OCI-LY7 (cell line): Measurements from ENCODE around the gene ZFHX3. TPM values are rescaled to one million over a fixed set of nuclear protein-coding genes. Genes with fewer than 3 reads are reported as not detected.

ENCODE experiments used
- BruUV-seq: library from RNA; stranded (reverse); fragments of 400-500 nt; replicated peaks from 2 replicates; lab custom pipeline; 2021; lab: Mats Ljungman, UMichigan
- CTCF ChIA-PET: fragments of 300-600 bp; sonication (Branson Sonifier 250); formaldehyde crosslinking; loops from one replicate; lab custom pipeline; 2022; ENCODE audit warnings: antibody characterized with exemption; ENCODE audit not compliant: unreplicated experiment; lab: Charles Lee
- POLR2A ChIA-PET: fragments of 300-600 bp; sonication (Branson Sonifier 250); formaldehyde crosslinking; loops from one replicate; lab custom pipeline; 2022; ENCODE audit warnings: antibody characterized with exemption; lab: Charles Lee
- DNase-seq: peaks from one replicate; pipeline ENCODE4 v3.0.0-alpha.2; 2015; ENCODE audit warnings: low spot score
- H2AFZ ChIP-seq: fragments of 200-600 bp; sonication (generic), shearing (Covaris generic); 2 replicates; pipeline ENCODE4 v1.6.1; 2014; ENCODE audit warnings: mild to moderate bottlenecking, antibody characterized with exemption, low read length, moderate library complexity
- H3K27ac ChIP-seq: fragments of 200-600 bp; sonication (generic); 2 replicates; pipeline ENCODE4 v1.5.1; 2014; ENCODE audit warnings: mixed run types, low read depth, mild to moderate bottlenecking, moderate library complexity, low read length, inconsistent platforms; ENCODE audit not compliant: poor library complexity, severe bottlenecking
- H3K36me3 ChIP-seq: fragments of 200-600 bp; sonication (generic); 2 replicates; pipeline ENCODE4 v1.6.1; 2014; ENCODE audit warnings: mild to moderate bottlenecking, antibody characterized with exemption, low read length, moderate library complexity, mixed read lengths; ENCODE audit not compliant: insufficient read depth
- H3K4me1 ChIP-seq: fragments of 200-600 bp; sonication (generic); 2 replicates; pipeline ENCODE4 v1.5.1; 2014; ENCODE audit warnings: mild to moderate bottlenecking, low read length; ENCODE audit not compliant: insufficient read depth, poor library complexity, severe bottlenecking
- H3K4me2 ChIP-seq: fragments of 200-600 bp; sonication (generic); 2 replicates; pipeline ENCODE4 v1.6.1; 2014; ENCODE audit warnings: mild to moderate bottlenecking, low read length
- H3K4me3 ChIP-seq: fragments of 200-600 bp; sonication (generic); 2 replicates; pipeline ENCODE4 v1.5.1; 2014; ENCODE audit warnings: mild to moderate bottlenecking, low read depth, low read length; ENCODE audit not compliant: poor library complexity, severe bottlenecking
- H3K79me2 ChIP-seq: fragments of 200-600 bp; sonication (generic); 2 replicates; pipeline ENCODE4 v1.6.1; 2016; ENCODE audit warnings: low read depth, mild to moderate bottlenecking, low read length, moderate library complexity, mixed read lengths; ENCODE audit not compliant: insufficient read depth
- H3K9me2 ChIP-seq: fragments of 200-600 bp; sonication (generic); 2 replicates; pipeline ENCODE4 v1.6.1; 2016; ENCODE audit warnings: mild to moderate bottlenecking, low read length, mixed read lengths; ENCODE audit not compliant: insufficient read depth
- H3K9me3 ChIP-seq: fragments of 200-600 bp; sonication (generic); 2 replicates; pipeline ENCODE4 v1.6.1; 2014; ENCODE audit warnings: mild to moderate bottlenecking, mixed run types, low read length, mixed read lengths
- H4K20me1 ChIP-seq: fragments of 200-600 bp; sonication (generic); 2 replicates; pipeline ENCODE4 v1.6.1; 2014; ENCODE audit warnings: mild to moderate bottlenecking, antibody characterized with exemption, low read length, moderate library complexity, mixed read lengths; ENCODE audit not compliant: insufficient read depth
- EZH2phosphoT487 ChIP-seq: fragments of 200-600 bp; sonication (generic); IDR thresholded peaks from 2 replicates; pipeline ENCODE4 v1.6.1; 2018; ENCODE audit warnings: low read depth, borderline replicate concordance, mild to moderate bottlenecking, mixed run types, antibody characterized with exemption, low read length, moderate library complexity, mixed read lengths
- intact Hi-C: fragments of 100-400 bp; cut with micrococcal nuclease; formaldehyde crosslinking; loops from one replicate; pipeline ENCODE4 v1.10.0; 2022; ENCODE audit not compliant: unreplicated experiment
- total RNA-seq, 2 experiments: library from RNA; depleted of rRNA in 1 of 2; stranded (reverse); fragments of >200 nt in 1 of 2; shearing (Covaris generic) in 1 of 2; gene quantifications; 2 replicates each; pipeline ENCODE4 v1.2.3, GENCODE V29; 2014 to 2022
- TF ChIP-seq, protein P1 (sequence below): fragments of 200-600 bp; sonication (generic); conservative IDR thresholded peaks from 2 replicates; pipeline ENCODE4 v1.5.1; 2014; ENCODE audit warnings: mild to moderate bottlenecking, antibody characterized with exemption, low read length, moderate library complexity, mixed read lengths

Gene ZFHX3
- total RNA-seq, 2 experiments from 2014 or later = 1.3 to 6.2 TPM

- H2AFZ ChIP-seq = no peak overlapping the region
- H3K9me3 ChIP-seq = no peaks in the 10 kb centered on the region
- ChIA-PET POLR2A (no interaction called here), CTCF (no interaction called here)
- intact Hi-C loops = no loop called here
- no peak overlapping the region for H3K4me3 ChIP-seq
- DNase-seq = no peak
- no peaks in the 10 kb centered on the region for H3K4me1 ChIP-seq
- H3K36me3 ChIP-seq = no peaks in the 10 kb centered on the region
- TF ChIP-seq EZH2phosphoT487 = no peak
- TF ChIP-seq, protein P1, sequence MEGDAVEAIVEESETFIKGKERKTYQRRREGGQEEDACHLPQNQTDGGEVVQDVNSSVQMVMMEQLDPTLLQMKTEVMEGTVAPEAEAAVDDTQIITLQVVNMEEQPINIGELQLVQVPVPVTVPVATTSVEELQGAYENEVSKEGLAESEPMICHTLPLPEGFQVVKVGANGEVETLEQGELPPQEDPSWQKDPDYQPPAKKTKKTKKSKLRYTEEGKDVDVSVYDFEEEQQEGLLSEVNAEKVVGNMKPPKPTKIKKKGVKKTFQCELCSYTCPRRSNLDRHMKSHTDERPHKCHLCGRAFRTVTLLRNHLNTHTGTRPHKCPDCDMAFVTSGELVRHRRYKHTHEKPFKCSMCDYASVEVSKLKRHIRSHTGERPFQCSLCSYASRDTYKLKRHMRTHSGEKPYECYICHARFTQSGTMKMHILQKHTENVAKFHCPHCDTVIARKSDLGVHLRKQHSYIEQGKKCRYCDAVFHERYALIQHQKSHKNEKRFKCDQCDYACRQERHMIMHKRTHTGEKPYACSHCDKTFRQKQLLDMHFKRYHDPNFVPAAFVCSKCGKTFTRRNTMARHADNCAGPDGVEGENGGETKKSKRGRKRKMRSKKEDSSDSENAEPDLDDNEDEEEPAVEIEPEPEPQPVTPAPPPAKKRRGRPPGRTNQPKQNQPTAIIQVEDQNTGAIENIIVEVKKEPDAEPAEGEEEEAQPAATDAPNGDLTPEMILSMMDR = no peak
- no peaks in the 10 kb centered on the region for H3K9me2 ChIP-seq
- BruUV-seq = no TSS peak
- no peaks in the 10 kb centered on the region; the same call in 1 of the 2 replicates for H4K20me1 ChIP-seq
- no peaks in the 10 kb centered on the region for H3K79me2 ChIP-seq
- no peak overlapping the region for H3K4me2 ChIP-seq
- no peak overlapping the region for H3K27ac ChIP-seq
These were observed 68.0 kb downstream of the ZFHX3 start for GRCh38 chr16:72979974-72980373.

DNA sequence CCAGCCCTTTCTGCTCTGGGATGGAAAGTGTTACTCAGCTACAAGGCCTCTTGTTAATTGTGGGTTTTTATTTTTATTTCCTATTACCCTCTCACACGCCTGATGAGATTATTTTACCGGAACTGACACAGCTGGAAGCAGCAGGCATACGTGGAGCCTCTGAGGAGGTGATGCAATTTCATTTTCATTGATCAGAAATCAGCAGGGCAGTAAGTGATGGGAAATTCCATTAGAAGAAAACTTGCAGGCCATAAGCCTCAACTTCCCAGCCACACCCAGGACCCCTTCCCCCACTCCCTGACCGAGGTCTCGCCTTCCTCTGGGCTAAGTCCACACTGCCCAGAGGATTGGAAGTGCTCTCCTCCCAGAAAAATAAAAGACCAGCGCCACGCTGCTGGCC, 69.7 kb downstream of the ZFHX3 start:
- Histone ChIP-seq H3K27ac (no peak overlapping the region), H3K79me2 (no peaks in the 10 kb centered on the region), H3K4me3 (no peak overlapping the region), H2AFZ (no peak overlapping the region), H3K9me3 (no peaks in the 10 kb centered on the region), H3K4me2 (no peak overlapping the region), H4K20me1 (no peaks in the 10 kb centered on the region; the same call in 1 of the 2 replicates), H3K36me3 (no peaks in the 10 kb centered on the region), H3K9me2 (no peaks in the 10 kb centered on the region), H3K4me1 (no peaks in the 10 kb centered on the region)
- BruUV-seq = no TSS peak
- ChIA-PET CTCF (no interaction called here), POLR2A (interaction anchor here (0.7 kb wide), 1 partner anchor 125 kb away, joined by 5 read pairs; no protein-coding TSS in a partner anchor)
- intact Hi-C loops = no loop called here
- DNase-seq = no peak
- TF ChIP-seq, protein P1 = no peak
- no peak for TF ChIP-seq EZH2phosphoT487

- Histone ChIP-seq H4K20me1 (no peaks in the 10 kb centered on the region; the same call in 1 of the 2 replicates), H3K9me2 (no peaks in the 10 kb centered on the region), H3K9me3 (no peaks in the 10 kb centered on the region), H2AFZ (no peak overlapping the region), H3K4me3 (no peak overlapping the region), H3K36me3 (no peaks in the 10 kb centered on the region), H3K4me1 (no peaks in the 10 kb centered on the region), H3K4me2 (no peak overlapping the region), H3K79me2 (no peaks in the 10 kb centered on the region), H3K27ac (no peak overlapping the region)
- ChIA-PET POLR2A (no interaction called here), CTCF (no interaction called here)
- no peak for DNase-seq
- TF ChIP-seq, protein P1 = no peak
- no peak for TF ChIP-seq EZH2phosphoT487
- BruUV-seq = no TSS peak
- intact Hi-C loops = no loop called here
These were observed 70.8 kb downstream of the ZFHX3 start for GRCh38 chr16:72977127-72977526.
